GM06990 (cell line): Measurements from ENCODE around the gene MAP7D2.

Source experiments
- DNase-seq: peaks from one replicate; pipeline ENCODE4 v3.0.0-alpha.2; 2011; ENCODE audit not compliant: insufficient read length; ENCODE audit errors: extremely low read depth
- H3K27me3 ChIP-seq: replicated peaks from 2 replicates; pipeline ENCODE4 v1.6.0; 2011; ENCODE audit warnings: low read length; ENCODE audit not compliant: control insufficient read depth, insufficient read depth
- H3K36me3 ChIP-seq: 2 replicates; pipeline ENCODE4 v1.5.1; 2011; ENCODE audit warnings: low read length; ENCODE audit not compliant: control insufficient read depth, insufficient read depth
- H3K4me3 ChIP-seq: replicated peaks from 2 replicates; pipeline ENCODE4 v1.5.1; 2011; ENCODE audit warnings: low read depth, mild to moderate bottlenecking, control low read depth, low read length
- CTCF ChIP-seq: IDR thresholded peaks from 2 replicates; pipeline ENCODE4 v1.5.1; 2011; ENCODE audit warnings: low read length, control low read depth, mild to moderate bottlenecking, inconsistent platforms; ENCODE audit not compliant: insufficient read depth, poor library complexity, severe bottlenecking

MAP7D2 gene

GRCh38 chrX:20071511-20072079, 45.1 kb downstream of the MAP7D2 start:
- DNase-seq = no peak
- TF ChIP-seq CTCF = no peak
- H3K27me3 ChIP-seq = no peaks in the 10 kb centered on the region
- H3K4me3 ChIP-seq = no peak overlapping the region
- no peaks in the 10 kb centered on the region for H3K36me3 ChIP-seq

DNA sequence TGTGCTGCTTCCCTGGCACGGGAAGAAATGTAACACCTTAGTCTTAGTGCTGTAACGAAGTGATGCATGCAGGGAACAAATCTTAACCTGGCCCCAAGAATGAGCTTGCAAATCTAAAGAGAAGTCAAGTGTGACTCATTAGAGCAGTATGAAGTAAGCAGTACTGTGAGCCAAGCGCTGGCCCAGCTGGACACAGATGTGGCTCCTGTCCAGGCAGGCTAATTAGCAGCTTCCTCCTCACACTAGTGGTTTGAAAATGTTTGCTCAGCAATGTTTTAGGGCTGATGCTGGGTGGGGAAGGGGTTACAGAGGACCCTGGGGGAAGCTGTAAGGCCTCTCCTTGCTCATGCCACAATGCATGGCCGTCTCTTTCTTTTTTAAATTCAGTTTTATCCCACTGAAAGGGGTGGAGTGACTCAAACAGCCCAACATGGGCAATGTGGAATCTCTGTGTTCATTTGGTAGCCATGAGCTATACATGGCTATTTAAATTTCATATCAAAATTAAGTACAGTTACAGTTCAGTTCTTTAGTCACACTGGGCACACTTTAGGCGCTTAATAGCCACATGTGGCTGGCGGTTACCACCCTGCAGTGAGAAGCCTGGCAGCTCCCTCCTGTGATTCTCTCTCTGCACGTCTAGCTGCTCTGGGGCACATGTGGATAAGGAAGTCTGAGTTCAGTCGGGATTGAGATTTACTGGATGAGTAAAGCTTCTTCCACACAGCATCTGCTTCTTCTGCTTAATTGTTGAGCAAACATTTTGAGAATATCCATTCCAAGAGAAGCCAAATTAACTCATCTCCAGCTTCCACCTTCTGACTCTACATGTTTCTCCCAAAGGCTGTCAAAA, 48.8 kb downstream of the MAP7D2 start:
- H3K4me3 ChIP-seq = no peak overlapping the region
- DNase-seq = peak; percentile 20
- H3K36me3 ChIP-seq = no peaks in the 10 kb centered on the region
- no peaks in the 10 kb centered on the region for H3K27me3 ChIP-seq
- no peak for TF ChIP-seq CTCF

- peak; percentile 56 for TF ChIP-seq CTCF
- H3K4me3 ChIP-seq = no peak overlapping the region
- H3K27me3 ChIP-seq = no peaks in the 10 kb centered on the region
- DNase-seq = no peak
- H3K36me3 ChIP-seq = no peaks in the 10 kb centered on the region
Measured at GRCh38 chrX:20066968-20067708, 49.6 kb downstream of the MAP7D2 start.

DNA sequence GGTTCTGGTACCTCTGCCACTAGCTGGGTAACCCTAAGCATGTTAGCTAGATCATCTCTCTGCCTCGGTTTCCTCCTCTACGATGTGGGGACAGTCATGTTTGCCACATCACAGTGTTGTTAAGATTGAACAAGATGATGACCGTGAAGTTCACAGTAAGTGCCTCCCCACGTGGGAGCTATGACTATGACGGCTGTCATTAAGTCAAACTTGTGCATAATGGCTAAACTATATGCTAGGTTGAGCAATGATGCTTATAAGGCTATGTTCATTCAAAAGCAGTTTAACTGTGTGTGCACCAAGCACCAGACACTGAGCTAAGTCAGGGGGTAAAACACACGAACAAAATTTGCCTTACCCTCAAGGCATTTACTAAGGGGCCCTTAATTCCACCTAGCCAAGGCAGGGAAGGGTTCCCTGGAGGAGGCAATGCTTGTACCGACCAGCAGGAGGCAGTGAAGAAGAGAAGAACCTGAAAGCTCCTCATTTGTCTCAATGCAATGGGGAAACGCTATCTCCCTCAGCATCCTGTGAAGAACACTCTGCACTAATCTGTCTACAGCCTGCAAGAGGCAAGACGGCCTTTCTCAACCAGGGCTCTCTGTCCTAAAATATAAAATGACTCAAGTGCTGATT, 52.9 kb downstream of the MAP7D2 start:
- no peaks in the 10 kb centered on the region for H3K27me3 ChIP-seq
- no peak for DNase-seq
- no peaks in the 10 kb centered on the region for H3K36me3 ChIP-seq
- no peak overlapping the region for H3K4me3 ChIP-seq
- peak; percentile 50 for TF ChIP-seq CTCF

GRCh38 chrX:20063153-20063552, 53.6 kb downstream of the MAP7D2 start:
- H3K27me3 ChIP-seq = no peaks in the 10 kb centered on the region
- DNase-seq = no peak
- no peak overlapping the region for H3K4me3 ChIP-seq
- no peaks in the 10 kb centered on the region for H3K36me3 ChIP-seq
- no peak for TF ChIP-seq CTCF
